SK-N-DZ (cell line): ENCODE measurements around the gene ENO1. TPM values are rescaled to one million over a fixed set of nuclear protein-coding genes. Genes with fewer than 3 reads are reported as not detected.
"Not testable (repeated sequence)": the region's sequence is repeated elsewhere in the genome, so short reads cannot be mapped to it uniquely, and the experiment has no call there.

Experiments used
- DNase-seq: peaks from one replicate; pipeline ENCODE4 v3.0.0-alpha.2; 2015; ENCODE audit warnings: low spot score
- polyA plus RNA-seq, 2 experiments: library from polyadenylated mRNA; depleted of rRNA; stranded (reverse); fragments of >200 nt; gene quantifications; 2 replicates each; pipeline ENCODE4 v1.2.3, GENCODE V29; 2014

The ENO1 gene
- 1,135 and 1,190 TPM in 2 replicates for polyA plus RNA-seq (2014; cell fraction: cytosol; rRNA removed)
- polyA plus RNA-seq (2014; cell fraction: nucleus; rRNA removed), result 497 and 567 TPM in 2 replicates

- DNase-seq, result no peak
Measured at GRCh38 chr1:8878448-8878697, at the start of gene ENO1. Gene ENO1, minus strand, starts transcription at chr1:8878686. Its CDS starts 3,778 bp downstream, at chr1:8874908.

- no peak for DNase-seq
Measured at GRCh38 chr1:8926707-8927694, 48.5 kb upstream of the ENO1 start.

DNA sequence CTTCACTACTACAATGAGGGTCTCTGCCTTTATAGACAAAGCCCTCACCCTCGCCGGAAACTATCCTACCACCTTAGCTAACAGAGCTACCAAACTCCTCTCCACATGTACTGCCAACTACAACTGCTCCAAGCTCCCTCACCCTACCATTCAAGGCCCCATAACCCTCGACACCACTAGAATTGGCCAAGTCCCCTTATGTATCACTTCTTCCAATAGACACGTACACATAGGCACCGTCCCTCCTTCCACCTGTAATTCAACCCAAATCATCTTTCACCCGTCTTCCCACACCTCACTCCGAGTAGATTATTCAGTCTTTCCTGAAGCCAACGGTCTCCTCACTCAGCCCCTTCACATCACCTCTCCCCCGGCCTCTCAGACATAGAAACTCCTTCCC, 47.5 kb upstream of the ENO1 start:
- no peak for DNase-seq

DNA sequence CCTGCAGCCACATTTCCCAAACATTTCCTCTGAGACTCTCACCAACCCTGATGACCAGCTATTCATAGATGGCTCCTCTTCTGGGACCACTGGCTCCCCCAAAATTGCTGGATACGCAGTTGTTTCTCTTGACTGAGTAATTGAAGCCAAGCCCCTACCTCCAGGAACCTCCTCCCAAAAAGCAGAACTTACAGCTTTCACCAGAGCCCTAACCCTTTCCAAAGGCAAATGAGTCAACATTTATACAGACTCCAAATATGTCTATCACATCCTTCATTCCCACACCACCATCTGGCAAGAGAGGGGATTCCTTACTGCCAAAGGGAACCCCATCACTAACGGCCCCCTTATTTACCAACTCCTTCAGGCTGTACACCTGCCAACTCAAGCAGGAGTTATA, 46.9 kb upstream of the ENO1 start:
- no peak for DNase-seq

GRCh38 chr1:8922962-8923361, 44.5 kb upstream of the ENO1 start:
- DNase-seq, result no peak

DNA sequence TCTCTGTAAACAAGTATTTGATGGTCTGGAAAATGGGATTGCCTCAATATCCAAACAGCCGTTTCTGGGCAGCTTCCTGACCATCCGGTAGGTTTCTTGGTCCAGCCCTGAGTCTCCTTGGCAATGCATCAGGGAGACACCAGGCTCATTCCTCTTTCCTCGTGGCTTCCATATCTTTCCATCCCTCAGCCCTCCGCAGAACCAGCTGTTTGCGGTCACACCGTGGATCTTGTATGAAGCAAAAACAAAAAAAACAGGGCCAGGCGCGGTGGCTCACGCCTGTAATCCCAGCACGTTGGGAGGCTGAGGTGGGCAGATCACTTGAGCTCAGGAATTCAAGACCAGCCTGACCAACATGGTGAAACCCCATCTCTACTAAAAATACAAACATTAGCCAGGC, 39.0 kb upstream of the ENO1 start:
- not testable (repeated sequence) for DNase-seq

- no peak for DNase-seq
Measured at GRCh38 chr1:8915446-8915845, 37.0 kb upstream of the ENO1 start.

- no peak for DNase-seq
Measured at GRCh38 chr1:8914466-8914865, 36.0 kb upstream of the ENO1 start.

DNA sequence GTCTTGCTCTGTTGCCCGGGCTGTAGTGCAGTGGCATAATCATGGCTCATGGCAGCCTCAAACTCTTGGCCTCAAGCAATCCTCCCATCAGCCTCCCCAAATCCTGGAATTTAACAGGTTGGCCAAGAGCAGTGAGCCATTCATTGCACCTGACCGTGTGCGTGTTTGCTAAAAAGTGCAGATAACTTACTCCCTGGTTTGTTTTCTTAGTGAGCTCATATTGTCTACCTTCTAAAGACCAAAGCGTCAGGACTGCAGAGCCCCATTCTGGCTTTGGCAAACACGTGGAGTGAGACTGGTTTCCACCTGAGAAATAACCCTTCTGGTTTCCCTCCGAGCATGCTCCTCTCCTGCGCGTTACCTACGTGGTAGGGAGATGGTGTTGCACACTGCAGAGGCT, 35.0 kb upstream of the ENO1 start:
- no peak for DNase-seq

DNA sequence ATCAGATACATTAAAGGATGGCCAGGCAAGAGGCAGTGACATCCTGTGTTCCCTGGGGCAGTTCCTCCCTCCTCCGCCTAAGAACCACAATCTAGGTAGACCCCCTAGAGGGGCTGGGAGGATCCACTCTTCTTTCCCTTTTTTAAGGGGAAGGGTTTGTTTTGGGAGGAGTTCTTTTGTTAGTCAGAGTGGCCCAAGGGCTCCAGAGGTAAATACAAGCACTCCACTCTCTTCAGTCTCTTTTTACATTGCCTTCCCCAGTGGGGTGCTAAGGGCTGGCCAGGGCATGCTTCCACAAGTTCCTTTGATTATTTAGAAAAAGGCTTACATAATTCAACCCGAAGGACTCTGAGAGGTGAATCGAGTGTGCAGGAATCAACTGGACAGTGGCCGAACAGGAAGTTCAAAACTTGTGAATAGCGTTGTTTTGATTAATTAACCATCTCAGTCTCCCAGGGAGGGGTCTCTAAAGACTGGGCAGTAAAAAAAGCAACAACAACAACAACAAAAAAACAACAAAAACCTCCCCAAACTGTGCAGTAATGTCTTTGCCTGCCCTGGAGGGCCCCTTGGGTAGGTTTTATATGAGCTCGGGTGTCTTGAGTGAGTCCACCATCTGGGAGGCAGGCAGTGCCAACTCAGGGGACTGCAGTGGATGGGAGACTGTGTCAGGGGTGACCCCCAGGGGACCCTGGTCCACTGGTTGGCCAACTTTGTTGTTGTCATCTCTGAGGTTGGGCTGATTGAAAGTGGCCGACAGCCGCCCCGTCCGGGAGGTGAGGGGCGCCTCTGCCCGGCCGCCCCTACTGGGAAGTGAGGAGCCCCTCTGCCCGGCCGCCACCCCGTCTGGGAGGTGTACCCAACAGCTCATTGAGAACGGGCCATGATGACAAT, 33.2 kb upstream of the ENO1 start:
- no peak for DNase-seq

DNA sequence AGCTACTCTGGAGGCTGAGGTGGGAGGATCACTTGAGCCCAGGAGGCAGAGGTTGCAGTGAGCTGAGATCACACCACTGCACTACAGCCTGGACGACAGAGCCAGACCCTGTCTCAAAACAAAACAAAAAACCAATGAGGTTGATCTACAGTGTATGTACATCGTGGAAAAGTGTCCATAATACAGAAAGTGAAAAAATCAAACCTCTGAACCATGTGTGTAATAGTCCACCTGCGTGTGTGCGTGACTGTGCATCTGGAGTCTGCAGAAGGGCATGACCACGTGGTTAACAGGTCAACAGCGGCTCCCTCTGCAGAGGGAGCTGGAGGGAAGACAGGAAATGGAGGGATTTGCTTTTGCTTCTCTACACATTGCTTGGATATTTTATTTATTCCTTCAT, 32.4 kb upstream of the ENO1 start:
- no peak for DNase-seq

DNA sequence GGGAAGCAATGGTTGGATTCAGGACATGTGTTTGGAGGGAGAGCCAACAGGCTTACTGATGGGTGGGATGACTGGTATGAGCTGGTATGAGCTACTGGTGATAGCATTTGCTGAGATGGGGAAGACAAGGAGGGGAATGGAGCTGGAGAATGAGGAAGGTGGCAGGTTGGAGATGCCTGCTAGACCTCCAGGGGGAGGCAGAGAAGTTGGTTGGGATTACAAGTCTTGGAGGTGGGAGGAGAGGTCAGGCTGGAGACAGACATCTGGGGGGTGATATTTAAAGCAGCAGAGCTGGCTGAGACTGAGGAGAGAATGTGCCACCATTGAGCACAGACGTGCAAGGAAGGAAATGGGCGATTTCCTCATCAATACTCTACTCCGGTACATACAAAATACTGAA, 31.8 kb upstream of the ENO1 start:
- DNase-seq, result no peak

- DNase-seq, result no peak
Measured at GRCh38 chr1:8908388-8909151, 30.1 kb upstream of the ENO1 start.

DNA sequence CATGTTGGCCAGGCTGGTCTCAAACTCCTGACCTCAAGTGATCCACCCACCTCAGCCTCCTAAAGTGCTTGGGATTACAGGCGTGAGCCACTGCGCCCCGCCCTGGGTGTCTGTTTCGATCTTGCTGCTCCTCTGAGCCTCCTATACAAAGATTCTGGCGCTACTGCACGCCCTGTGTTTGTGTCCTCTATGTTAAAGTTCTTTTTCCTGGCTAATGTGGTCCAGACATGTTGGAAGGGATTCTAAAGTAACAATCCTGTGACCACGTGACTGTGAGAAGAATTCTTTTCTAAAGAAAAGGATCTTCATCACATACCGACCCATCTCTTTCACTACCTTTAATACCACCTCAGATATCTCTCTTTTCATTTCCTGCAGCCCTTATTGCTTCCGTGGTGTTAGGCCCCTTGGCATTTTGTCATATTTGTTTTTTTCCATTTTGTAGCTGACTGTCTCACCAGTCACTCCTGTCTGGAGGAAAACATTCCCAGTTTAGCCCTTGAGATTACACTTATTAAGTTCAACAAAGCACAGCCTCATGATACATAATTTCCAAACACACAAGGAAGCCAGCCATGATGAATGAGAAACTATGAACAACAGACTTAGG, 27.2 kb upstream of the ENO1 start:
- no peak for DNase-seq

GRCh38 chr1:8903908-8904650, 25.6 kb upstream of the ENO1 start:
- DNase-seq, result no peak

GRCh38 chr1:8903410-8903809, 24.9 kb upstream of the ENO1 start:
- no peak for DNase-seq

GRCh38 chr1:8902765-8903164, 24.3 kb upstream of the ENO1 start:
- DNase-seq, result no peak

DNA sequence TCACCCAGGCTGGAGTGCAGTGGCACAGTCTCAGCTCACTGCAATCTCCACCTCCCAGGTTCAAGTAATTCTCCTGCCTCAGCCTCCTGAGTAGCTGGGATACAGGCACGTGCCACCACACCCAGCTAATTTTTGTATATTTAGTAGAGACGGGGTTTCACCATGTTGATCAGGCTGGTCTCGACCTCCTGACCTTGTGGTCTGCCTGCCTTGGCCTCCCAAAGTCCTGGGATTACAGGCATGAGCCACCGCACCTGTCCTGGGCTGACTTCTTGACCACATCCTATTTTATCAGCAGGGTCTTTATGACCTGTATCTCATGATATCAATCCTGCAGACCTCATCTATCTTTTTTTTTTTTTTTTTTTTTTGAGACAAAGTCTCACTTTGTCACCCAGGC, 22.2 kb upstream of the ENO1 start:
- DNase-seq, result not testable (repeated sequence)

GRCh38 chr1:8899046-8899445, 20.6 kb upstream of the ENO1 start:
- DNase-seq, result no peak

DNA sequence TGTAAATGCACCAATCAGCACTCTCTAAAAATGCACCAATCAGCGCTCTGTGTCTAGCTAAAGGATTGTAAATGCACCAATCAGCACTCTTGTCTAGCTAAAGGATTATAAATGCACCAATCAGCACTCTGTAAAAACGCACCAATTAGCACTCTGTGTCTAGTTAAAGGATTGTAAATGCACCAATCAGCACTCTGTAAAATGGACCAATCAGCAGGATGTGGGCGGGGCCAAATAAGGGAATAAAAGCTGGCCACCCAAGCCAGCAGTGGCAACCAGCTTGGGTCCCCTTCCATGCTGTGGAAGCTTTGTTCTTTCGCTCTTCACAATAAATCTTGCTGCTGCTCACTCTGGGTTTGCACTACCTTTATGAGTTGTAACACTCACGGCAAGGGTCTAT, 19.9 kb upstream of the ENO1 start:
- DNase-seq, result not testable (repeated sequence)

DNA sequence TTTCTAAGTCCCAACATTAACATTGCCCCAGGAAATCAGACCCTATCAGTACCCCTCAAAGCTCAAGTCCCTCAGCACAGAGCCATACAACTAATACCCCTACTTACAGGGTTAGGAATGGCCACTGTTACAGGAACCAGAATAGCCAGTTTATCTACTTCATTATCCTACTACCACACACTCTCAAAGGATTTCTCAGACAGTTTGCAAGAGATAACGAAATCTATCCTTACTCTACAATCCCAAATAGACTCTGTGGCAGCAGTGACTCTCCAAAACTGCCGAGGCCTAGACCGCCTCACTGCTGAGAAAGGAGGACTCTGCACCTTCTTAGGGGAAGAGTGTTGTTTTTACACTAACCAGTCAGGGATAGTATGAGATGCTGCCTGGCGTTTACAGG, 19.0 kb upstream of the ENO1 start:
- DNase-seq, result not testable (repeated sequence)
